Measurements from ENCODE around the gene ITPR3.

DNA sequence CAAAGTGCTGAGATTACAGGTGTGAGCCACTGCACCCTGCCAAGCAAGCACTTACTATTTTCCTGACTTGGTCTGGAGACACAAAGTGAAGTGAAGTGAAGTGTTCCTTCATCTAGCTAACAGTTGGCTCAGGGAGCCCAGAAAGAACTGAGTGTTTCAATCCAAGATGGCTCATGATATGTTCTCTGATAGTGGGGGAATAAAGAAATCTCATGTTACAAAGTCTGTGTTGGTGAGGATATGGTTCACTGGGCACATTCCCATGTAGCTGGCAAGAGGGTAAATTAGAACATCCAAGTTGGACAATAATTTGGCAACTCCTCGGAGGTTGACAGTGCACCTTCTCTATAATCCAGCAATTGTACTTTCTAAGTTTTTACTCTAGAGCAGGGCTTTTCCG is 5.0 kb upstream of the ITPR3 start:
- no peak for TF ChIP-seq EZH2 (IDR thresholded peaks at IDR 0.05; ENCODE audit: borderline replicate concordance, low read depth, low read length, severe bottlenecking)
- no peak for TF ChIP-seq JUN (IDR thresholded peaks at IDR 0.05; ENCODE audit: borderline replicate concordance, insufficient read depth, insufficient read length, low read depth)
- TF ChIP-seq POLR2A (IDR thresholded peaks at IDR 0.05; ENCODE audit: low read depth, low read length) = no peak
- TF ChIP-seq, protein P1, sequence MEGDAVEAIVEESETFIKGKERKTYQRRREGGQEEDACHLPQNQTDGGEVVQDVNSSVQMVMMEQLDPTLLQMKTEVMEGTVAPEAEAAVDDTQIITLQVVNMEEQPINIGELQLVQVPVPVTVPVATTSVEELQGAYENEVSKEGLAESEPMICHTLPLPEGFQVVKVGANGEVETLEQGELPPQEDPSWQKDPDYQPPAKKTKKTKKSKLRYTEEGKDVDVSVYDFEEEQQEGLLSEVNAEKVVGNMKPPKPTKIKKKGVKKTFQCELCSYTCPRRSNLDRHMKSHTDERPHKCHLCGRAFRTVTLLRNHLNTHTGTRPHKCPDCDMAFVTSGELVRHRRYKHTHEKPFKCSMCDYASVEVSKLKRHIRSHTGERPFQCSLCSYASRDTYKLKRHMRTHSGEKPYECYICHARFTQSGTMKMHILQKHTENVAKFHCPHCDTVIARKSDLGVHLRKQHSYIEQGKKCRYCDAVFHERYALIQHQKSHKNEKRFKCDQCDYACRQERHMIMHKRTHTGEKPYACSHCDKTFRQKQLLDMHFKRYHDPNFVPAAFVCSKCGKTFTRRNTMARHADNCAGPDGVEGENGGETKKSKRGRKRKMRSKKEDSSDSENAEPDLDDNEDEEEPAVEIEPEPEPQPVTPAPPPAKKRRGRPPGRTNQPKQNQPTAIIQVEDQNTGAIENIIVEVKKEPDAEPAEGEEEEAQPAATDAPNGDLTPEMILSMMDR (IDR thresholded peaks at IDR 0.05; ENCODE audit: extremely low read depth in 1 of 2, insufficient read depth in 1 of 2, low read depth in 1 of 2, low read length in 2 of 2) = no peak
- no peak for TF ChIP-seq POLR2AphosphoS5 (IDR thresholded peaks at IDR 0.05; ENCODE audit: insufficient read depth, low read depth, low read length)
- TF ChIP-seq, protein P2, sequence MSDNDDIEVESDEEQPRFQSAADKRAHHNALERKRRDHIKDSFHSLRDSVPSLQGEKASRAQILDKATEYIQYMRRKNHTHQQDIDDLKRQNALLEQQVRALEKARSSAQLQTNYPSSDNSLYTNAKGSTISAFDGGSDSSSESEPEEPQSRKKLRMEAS (IDR thresholded peaks at IDR 0.05; ENCODE audit: insufficient read depth, insufficient read length) = no peak

All from endothelial cell of umbilical vein (primary cell).